ENCODE results near the gene HIGD1C.
A peak's percentile ranks its signal among the peaks of the same experiment; 100 is the strongest.
"Not testable (repeated sequence)": the region's sequence is repeated elsewhere in the genome, so short reads cannot be mapped to it uniquely, and the experiment has no call there.

Gene HIGD1C

GRCh38 chr12:50952510-50952909 lies at the start of gene HIGD1C:
Gene HIGD1C (plus strand): TSS chr12:50952544. CDS start chr12:50953999, 1,455 bp downstream.
- no peak for DNase-seq (ENCODE audit: low read depth)

- DNase-seq (ENCODE audit: low read depth) = not testable (repeated sequence)
Measured at GRCh38 chr12:50908479-50908878, 43.9 kb upstream of the HIGD1C start.

- DNase-seq (ENCODE audit: low read depth) = not testable (repeated sequence)
Measured at GRCh38 chr12:50912361-50912760, 40.0 kb upstream of the HIGD1C start.

- DNase-seq (ENCODE audit: low read depth) = no peak
Measured at GRCh38 chr12:50913224-50913623, 39.1 kb upstream of the HIGD1C start.

- DNase-seq (ENCODE audit: low read depth) = no peak
Measured at GRCh38 chr12:50914872-50915484, 37.4 kb upstream of the HIGD1C start.

- DNase-seq (ENCODE audit: low read depth) = no peak
Measured at GRCh38 chr12:50916292-50916691, 36.1 kb upstream of the HIGD1C start.

- DNase-seq (ENCODE audit: low read depth) = peak; percentile 23
Measured at GRCh38 chr12:50918584-50919316, 33.6 kb upstream of the HIGD1C start.

- no peak for DNase-seq (ENCODE audit: low read depth)
Measured at GRCh38 chr12:50922820-50923219, 29.5 kb upstream of the HIGD1C start.

GRCh38 chr12:50923361-50924130 lies 28.8 kb upstream of the HIGD1C start:
- DNase-seq (ENCODE audit: low read depth) = no peak

DNA sequence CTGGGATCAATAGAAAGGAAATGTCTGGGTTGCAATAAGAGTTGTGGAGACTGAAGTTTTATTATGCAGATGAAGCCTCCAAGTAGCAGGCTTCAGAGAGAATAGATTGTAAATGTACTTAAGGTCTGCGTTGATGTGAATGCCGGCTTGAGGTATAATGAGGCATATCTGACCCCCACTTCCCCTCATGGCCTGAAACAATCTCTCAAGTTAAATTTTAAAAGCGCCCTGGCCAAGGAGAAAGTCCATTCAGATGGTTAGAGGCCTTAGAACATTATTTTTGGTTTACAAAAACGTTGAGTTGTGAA lies 28.3 kb upstream of the HIGD1C start:
- DNase-seq (ENCODE audit: low read depth) = no peak

DNA sequence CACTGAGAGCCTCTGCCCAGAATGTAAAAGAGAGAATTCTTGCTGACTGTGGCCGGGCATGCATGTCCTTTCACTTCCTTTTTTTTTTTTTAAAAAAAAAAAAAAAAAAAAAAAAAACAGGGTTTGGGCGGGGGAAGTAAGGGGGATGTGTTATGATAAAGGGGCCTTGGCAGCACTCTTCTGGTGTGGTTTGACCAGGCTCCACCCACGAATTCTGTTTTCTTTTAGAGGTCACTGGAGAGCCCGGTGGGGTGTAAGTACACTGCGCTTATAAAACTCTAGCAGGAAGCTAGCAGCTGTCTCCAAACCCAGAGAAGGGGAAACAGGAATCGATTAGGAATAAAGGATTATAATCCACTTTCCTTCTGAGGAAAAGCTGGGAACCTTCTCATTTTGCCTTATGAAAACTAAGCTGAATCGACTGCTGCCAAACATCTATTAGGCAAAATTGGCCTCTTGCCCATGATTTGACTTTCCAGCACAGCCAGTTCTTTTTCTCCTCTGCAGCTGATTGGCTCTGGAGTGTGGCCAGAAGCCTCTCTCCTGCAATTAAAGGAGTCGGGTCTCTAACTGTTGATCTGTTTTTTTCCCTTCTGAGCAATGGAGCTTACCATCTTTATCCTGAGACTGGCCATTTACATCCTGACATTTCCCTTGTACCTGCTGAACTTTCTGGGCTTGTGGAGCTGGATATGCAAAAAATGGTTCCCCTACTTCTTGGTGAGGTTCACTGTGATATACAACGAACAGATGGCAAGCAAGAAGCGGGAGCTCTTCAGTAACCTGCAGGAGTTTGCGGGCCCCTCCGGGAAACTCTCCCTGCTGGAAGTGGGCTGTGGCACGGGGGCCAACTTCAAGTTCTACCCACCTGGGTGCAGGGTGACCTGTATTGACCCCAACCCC lies 27.7 kb upstream of the HIGD1C start:
- peak; percentile 69 for DNase-seq (ENCODE audit: low read depth)

DNA sequence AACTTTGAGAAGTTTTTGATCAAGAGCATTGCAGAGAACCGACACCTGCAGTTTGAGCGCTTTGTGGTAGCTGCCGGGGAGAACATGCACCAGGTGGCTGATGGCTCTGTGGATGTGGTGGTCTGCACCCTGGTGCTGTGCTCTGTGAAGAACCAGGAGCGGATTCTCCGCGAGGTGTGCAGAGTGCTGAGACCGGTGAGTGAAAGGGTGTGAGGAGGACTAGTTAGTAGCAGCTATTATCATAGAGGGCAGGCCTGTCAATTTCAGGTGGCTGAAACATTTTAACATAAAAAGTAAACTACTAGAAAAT lies 27.0 kb upstream of the HIGD1C start:
- no peak for DNase-seq (ENCODE audit: low read depth)

DNA sequence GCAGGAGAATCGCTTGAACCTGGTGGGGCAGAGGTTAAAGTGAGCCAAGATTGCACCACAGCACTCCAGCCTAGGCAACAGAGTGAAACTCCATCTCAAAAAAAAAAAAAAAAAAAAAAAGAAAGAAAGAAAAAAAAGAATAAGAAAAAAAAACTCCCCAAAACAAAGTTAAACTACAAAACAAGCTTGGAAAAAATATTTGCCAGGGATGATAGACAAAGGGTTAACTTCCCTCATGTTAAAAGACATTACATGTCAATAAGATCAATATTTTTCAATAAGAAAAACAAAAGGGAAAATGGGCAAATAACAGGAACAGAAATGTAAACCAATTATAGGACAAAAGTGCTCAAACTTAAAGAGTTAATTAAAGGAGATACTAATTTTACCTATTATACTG lies 26.4 kb upstream of the HIGD1C start:
- no peak for DNase-seq (ENCODE audit: low read depth)

- DNase-seq (ENCODE audit: low read depth) = no peak
Measured at GRCh38 chr12:50926415-50926814, 25.9 kb upstream of the HIGD1C start.

- not testable (repeated sequence) for DNase-seq (ENCODE audit: low read depth)
Measured at GRCh38 chr12:50926932-50927331, 25.4 kb upstream of the HIGD1C start.

DNA sequence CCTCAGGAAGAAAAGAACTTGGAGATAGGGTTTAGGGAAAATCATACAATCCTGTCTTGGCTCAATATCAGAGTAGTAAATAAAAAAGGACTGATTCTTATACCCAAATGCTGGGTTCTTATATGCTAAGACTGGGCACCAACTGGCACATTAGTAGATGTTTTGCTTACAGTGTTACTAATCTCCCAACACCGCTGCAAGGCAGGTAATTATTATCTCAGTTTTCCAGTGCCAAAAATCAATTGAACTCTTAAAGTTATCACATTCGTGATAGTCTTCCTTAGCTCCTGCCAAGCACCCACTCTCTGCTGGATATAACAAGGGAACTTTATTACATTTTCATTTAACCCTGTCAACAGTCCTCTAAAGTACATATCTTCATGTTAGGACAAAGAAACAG lies 25.0 kb upstream of the HIGD1C start:
- no peak for DNase-seq (ENCODE audit: low read depth)

GRCh38 chr12:50927766-50928224 lies 24.5 kb upstream of the HIGD1C start:
- no peak for DNase-seq (ENCODE audit: low read depth)

DNA sequence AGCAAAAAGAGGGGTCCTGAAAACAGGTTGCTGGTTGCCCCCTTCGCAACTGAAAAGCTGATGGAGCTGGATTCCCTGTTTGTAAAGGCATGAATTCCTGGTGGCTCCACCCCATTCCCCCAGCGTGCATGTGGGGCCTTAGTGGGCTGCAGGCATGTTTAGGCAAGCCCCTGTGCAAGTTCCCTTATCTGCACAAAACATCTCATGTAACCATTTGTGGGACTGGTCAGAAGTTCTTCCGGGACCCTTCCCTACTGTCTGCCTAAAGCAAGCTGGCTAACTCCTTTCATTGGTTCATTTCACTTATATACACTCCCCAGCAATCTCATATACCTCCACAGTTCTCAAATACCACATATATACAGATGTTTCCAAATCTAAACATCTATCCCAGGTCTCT lies 24.0 kb upstream of the HIGD1C start:
- DNase-seq (ENCODE audit: low read depth) = no peak

- DNase-seq (ENCODE audit: low read depth) = no peak
Measured at GRCh38 chr12:50929831-50930230, 22.5 kb upstream of the HIGD1C start.

DNA sequence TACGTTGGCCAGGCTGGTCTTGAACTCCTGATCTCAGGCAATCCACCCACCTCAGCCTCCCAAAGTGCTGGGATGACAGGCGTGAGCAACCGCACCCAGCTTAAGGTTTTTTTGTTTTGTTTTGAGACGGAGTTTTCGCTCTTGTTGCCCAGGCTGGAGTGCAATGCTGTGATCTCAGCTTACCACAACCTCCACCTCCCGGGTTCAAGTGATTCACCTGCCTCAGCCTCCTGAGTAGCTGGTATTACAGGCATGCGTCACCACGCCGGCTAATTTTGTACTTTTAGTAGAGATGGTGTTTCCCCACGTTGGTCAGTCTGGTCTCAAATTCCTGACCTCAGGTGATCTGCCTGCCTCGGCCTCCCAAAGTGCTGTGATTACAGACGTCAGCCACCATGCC lies 21.9 kb upstream of the HIGD1C start:
- not testable (repeated sequence) for DNase-seq (ENCODE audit: low read depth)

DNA sequence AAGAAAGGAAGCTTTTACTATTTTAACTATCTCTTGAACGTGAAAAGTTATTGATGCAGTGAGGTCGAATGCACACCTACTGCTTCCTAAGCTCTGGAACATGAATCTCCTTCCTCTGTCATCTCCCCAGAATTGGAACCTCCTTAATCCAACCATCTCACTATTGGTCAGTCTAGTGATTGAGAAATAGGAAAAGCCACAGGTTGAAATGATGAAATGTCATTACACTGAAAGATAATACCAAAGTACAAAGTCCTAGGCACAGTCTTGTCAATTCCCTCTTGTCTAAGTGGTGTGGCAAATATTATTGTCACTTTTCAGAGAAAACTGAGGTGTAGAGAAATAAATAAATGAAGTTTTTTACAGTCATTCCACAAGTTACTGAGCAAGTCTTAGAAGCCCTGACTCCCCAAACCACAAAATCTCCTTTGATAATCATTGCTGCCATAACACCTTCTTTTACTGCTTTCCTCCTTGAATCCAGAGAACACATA lies 19.5 kb upstream of the HIGD1C start:
- no peak for DNase-seq (ENCODE audit: low read depth)
